ENCODE data around the gene SFI1. TPM values are rescaled to one million over a fixed set of nuclear protein-coding genes. Genes with fewer than 3 reads are reported as not detected.

The SFI1 gene
- total RNA-seq, 1 donor from 2014 or later: 8.8 TPM

DNA sequence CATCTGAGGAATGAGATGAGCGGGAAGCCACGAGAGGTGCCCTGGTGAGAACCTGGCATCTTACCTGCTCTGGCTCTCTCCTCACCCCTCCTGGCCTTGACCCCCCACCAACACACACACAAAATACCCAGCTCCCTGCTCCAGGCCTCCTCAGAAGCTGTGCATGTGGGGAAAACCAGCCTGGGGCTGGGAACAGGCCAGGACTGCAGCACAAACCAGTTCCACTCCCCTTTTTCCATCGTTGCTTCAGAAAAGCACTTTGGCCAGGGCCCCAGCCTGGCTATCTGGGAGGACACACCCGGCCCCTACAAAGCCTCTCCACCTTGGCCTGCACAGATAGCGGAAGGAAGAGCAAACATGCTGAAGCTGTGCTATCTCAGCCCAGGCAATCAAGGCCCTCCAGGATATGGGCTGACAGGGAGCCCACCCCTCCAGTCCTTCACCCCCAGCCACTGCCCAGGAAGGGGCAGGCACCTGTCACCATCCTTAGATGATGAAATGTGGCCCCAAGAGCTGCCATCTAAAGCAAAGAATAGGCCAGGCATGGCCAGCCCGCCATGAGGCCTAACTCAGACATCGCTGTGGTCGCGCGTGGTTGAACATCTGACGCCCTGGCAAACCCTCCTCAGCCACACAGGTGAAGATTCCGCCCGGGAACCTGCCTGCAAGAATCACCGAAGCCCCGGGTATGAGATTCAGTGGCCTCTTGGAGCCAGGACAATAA is 130.3 kb downstream of the SFI1 start:
- intact Hi-C loops (cut with micrococcal nuclease): no loop called here
- ATAC-seq: no peak
- DNase-seq: no peak

DNA sequence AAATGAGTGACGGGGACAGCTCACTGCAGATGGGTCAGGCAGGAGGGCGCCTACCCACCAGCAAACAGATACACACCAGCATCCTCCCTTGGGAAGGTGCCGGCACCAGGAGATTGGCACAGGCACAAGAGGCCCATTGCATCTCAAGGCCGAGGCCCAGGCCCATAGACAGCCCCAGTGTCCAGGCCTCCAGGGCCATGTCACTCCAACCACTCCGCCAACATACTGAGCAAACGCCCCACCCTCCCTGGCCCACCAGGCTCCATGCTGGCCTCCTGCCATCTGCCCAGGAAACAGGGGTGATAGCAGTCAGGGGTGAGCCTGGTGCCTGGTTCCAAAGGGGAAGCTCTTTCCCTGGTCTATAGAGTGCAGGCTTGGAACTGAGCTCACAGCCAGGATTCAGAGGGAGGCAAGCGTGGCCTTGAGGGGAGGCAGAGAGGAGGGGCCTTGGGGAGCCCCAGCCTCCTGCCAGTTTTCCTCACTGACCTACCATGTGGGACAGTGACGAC is 130.9 kb downstream of the SFI1 start:
- intact Hi-C loops (cut with micrococcal nuclease): no loop called here
- no peak for DNase-seq
- no peak for ATAC-seq

DNA sequence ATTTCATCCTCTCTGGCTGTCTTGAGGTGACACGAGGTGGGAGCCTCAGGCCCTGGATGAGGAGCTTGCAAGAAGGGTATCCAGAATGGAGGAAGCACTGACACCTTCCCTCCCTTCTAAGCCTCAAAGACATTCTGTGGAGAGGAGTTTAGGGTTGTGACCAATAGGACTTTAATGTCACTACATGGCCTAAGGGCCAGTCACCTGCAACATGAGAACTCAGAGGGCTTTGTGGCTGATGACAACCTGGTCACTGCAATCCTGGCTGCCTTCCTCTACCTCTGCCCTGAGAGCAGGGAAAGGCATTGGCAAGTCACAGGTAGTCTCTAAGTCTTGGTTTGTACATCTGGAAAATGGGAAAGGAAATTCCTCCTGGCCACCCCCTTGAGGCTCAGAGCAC is 132.0 kb downstream of the SFI1 start:
- intact Hi-C loops (cut with micrococcal nuclease): no loop called here
- ATAC-seq (no peak), DNase-seq (peak; percentile 3)

DNA sequence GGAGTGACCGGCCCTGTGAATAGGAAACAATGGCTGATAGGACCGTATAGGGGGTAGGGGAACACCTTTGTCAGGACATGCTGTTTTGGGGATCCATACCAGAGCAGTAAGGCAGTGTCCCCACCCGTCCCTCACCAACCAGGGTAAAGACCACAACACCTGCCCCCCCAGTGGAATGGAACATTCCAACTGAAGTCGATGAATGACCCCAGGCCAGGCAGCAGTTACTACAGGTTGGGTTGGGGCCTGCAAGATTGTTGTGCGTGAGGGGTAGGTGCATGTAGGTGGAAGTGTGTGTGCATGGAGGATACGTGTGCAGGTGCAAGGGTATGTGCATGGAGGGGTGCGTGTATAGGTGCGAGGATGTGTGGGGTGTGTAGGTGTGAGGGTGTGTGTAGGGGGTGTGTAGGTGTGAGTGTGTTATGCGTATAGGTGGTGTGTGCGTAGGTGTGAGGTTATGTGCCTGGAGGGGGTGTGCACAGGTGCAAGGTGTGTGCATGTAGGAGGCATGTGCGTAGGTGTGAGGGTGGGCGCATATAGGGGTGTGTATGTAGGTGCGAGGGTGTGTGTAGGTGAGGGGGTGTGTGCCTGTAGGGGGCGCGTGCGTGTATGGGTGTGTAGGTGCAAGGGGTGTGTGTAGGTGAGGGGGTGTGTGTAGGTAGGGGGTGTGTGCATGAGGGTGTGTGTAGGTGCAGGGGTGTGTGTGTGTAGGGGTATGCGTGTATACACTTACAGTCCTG is 132.8 kb downstream of the SFI1 start:
- intact Hi-C loops (cut with micrococcal nuclease): no loop called here
- ATAC-seq (no peak), DNase-seq (peak; percentile 29)

DNA sequence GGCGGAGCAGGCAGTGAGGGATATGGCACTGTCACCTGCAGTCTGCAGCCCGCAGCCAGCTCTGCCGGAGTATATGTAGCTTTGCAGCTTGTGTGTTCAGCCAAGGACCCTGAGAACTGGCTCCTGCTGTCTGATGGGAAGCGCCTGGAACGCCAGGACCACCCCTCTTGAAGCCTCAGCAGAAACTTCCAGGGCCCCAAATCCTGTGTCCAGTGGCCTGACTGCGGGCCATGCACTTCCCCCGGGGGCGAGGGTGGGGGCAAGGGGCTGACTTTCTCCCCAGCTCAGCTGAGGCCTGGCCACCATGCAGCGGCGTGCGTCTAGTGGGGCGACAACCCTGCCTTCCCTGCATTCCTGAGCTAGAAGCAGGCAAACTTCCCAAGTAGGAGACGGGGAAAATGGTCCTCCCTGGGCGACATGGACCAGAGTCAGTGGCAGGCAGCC is 133.4 kb downstream of the SFI1 start:
- intact Hi-C loops (cut with micrococcal nuclease): no loop called here
- ATAC-seq: no peak
- DNase-seq: no peak

DNA sequence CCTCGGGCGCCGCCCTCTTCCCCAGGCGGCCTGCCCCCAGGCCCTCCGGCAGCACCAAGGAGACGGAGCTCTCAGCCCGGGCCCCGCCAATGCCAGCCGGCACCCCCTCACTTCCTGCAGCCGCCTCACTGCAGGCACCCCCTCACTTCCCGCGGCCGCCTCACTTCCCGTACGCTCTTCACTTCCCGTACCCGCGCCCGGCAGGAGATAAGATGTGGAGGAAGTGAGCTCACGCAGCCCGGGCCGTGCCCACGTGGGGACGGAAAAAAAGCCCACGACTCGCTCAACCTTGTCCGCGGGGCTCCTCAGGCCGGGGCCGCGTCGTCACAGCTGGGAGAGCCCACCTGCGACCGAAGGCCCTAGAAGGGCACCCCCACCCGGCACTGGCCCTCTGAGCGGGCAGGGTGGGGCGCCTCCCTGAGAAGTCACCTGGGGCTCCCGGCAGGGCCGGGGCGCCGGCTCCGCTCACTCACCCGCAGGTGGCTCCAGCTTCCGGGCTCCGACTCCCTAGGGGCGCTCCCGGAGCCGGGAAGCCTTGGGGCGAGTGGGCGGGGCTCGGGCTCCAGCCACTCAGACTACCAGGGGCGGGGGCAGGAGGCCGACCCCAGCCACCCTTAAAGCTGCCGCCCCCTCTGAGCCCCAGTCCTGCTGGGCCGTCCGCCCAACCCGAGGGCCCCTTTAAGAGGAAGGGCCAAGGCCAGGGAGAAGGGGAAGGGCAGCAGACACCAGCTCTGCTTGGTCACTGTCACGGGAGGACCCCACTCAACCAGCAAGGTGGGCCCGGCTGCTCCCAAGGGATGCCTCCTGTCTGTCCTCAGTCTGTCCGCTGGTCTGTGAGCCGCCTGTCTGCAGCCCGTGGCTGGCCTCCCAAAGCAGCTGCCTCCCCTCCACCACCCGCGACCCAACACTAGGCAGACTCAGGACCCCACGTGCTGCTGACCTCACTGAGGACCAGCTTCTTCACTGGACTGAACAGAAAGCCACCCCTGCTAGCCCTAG is 134.3 kb downstream of the SFI1 start:
- intact Hi-C loops (cut with micrococcal nuclease): no loop called here
- ATAC-seq: peak; percentile 81
- peak; percentile 89 for DNase-seq

DNA sequence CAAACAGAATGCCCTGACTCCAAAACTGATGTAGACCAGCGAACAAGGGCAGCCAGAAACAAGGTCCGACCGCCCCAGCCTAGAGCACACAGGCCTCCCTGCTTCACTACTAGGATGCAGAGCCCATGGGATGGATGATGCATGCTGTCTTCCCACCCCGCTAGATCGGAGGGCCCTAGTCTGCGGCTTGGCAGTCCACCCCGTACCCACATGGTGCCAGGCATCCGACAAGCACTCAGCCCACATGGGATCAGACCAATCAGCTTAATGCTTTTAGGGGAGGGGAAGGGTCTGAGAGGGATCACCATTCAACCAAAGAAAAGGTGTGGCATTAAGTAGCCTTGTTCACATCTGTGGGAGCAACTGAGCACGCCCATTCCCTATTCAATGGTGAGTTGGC is 135.1 kb downstream of the SFI1 start:
- intact Hi-C loops (cut with micrococcal nuclease): no loop called here
- no peak for DNase-seq
- ATAC-seq: no peak

DNA sequence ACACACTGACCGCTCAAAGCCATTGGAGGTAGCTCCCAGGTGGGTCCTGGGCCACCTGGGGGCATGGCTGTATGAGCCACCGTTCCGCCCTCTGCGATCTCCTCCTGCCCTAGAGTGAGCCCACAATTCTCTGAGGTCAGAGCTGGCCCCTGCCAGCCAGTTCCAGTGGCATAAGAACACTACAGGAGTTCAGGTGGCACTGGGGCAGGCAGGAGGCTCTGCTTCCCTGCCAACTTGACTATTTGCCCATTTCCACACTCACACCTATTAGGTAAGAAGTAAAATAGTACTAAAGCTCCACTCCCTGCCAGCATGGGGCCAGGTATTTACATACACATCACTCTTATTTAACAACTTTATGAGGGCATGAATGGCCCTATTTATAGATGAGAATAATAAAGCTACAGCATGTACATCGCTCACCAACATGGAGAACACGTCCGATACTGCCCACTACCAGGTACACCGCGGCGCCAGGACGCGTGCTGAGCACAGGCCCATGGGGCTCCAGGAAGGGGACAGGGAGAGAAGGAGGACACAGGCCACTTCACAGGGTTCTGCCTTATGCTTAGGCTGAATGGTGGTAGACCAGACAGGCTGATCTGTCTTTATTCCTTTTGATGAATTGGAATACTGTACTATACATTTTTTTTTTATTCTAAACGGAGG is 139.4 kb downstream of the SFI1 start:
- no peak for ATAC-seq
- intact Hi-C loops (cut with micrococcal nuclease): no loop called here

DNA sequence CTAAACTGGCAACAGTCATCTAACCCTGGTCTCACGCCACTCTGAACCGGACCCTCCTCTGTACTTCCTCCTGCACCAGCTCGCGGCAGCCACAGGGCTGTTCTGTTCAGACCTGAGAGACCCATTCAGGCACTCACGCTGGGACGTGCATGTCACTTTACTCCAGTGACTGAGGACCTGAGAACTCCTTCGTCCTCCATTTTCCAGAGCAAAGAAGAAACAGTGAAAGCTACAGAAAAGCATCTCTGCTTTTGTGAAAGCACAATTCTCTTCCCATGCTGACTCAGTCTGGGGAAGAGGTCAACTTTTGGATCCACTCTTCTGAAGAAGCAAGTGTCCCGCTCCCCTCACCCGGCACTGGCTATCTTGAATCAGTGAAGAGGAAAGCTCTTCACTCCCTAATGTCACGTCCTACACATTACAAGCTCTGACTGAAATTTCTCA is 141.1 kb downstream of the SFI1 start:
- ATAC-seq (peak; percentile 40), DNase-seq (peak; percentile 58)
- intact Hi-C loops (cut with micrococcal nuclease): no loop called here

More for the DNA sequence above, 139.4 kb downstream of the SFI1 start:
- no peak for DNase-seq

DNA sequence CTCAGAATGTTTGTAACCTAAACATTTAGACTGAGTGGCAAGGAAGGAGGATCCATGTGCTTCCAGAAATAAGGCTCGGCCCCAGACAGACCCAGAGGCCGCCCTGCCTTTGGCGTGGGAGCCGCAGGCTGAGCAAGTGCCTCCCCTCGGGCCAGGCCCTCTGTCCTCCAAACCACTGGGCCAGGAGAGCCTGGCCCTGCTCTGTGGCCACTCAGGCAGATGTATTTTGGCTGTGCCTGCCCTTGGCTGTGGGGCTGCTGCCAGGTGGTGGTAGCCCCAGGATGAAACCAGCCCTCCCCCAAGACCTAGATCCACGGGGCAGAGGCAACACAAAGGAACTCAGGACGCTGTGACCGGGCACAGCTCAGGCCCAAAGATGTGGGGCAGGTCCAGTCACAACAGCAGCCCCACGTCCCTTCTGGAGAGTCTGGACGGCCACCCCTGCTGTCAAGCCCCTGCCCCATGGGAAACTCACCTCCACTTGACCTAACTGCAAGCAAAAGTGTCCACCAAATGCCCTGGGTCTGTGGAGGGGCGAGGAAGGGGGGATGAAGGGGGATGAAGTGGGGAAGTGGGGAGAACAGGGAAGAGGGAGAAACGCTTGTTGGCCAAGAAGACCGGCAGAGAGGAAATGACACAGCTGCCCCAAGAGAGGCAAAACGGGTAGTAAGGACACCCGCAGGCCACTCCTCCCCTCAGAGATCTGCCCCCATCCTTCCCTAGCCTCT is 141.7 kb downstream of the SFI1 start:
- ATAC-seq: peak; percentile 75
- intact Hi-C loops (cut with micrococcal nuclease): no loop called here
- peak; percentile 46 for DNase-seq

DNA sequence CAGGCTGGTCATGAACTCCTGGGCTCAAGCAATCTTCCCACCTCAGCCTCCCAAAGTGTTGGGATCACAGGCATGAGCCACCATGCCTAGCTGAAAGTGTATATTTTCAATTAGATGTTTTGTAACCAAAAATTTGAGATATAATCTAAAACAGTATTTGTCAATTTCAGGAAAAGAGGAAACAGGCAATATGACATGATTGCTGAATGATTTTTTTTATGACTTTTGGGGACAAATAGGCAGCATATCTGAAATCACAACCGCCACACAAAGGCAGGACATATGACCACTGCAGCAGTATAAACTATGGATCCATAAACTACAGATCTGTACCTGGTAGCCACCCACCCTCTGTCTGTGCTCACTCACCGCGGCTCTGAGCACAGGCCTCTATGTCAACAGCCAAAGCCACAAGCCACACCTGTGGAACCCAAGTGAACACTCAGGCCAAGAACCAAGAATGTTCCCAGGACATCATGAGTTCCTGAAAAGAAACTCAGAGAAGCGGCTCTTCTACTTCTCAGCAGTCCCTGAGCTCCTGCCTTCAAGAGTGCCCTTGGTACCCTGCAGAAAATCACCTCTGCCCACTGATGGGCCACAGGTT is 143.2 kb downstream of the SFI1 start:
- ATAC-seq: no peak
- intact Hi-C loops (cut with micrococcal nuclease): no loop called here

DNA sequence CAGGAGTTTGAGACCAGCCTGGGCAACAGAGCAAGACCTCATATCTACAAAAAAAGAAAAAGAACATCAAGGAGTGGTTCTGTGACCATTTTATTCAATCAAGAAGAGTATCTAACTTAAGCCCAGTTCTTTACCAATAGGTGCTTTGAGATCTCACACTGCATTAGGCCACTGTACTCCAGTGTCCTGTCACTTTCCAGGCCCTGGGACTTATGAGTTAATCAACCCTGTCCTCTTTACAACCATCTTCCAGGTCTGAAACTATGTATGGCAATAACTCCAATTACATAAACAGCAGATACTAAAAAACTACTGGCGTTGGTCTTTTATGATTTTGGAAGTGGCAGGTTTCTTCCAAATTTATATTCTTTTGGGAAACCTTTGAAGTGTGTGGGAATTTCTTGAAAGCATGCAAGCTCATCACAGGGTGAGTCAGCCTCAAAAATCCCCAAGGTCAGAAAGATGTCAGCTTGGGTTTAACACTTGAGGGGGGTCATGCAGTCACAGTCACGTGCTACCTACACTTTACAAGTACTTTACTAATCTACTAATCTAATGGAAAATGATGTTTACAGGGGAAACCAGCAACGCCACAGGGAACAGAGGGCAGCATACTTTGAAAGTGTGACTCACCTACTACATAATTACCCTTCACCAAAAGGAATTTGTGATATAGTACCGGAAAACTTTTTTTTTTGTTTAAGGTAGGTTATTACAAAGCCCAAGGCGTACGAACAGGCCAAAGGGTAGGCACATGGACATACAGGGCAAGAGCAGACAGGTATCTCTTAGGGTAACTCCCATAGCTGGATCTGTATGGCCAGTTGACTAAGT is 150.1 kb downstream of the SFI1 start:
- ATAC-seq (no peak), DNase-seq (no peak)
- intact Hi-C loops (cut with micrococcal nuclease): no loop called here

More for the DNA sequence above, 143.2 kb downstream of the SFI1 start:
- DNase-seq: no peak

DNA sequence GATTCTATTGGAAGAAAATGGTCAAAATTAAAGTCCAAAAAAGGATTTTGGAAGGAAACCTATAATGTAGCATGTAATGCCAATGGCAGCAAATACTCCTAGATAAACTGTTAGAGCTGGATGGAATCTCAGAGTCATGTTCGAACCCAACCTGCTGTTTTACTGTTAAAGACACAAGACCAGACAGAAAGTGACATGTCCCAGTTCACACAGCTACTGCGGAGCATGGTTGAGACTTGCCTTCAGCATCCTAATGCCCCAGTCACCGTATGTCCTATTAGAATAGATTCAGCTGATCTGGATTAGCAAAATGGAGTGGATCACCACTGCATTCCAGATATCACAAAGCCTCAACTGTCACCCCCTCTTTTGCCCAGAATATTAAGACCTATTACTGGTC is 150.7 kb downstream of the SFI1 start:
- DNase-seq: no peak
- no peak for ATAC-seq
- intact Hi-C loops (cut with micrococcal nuclease): no loop called here

DNA sequence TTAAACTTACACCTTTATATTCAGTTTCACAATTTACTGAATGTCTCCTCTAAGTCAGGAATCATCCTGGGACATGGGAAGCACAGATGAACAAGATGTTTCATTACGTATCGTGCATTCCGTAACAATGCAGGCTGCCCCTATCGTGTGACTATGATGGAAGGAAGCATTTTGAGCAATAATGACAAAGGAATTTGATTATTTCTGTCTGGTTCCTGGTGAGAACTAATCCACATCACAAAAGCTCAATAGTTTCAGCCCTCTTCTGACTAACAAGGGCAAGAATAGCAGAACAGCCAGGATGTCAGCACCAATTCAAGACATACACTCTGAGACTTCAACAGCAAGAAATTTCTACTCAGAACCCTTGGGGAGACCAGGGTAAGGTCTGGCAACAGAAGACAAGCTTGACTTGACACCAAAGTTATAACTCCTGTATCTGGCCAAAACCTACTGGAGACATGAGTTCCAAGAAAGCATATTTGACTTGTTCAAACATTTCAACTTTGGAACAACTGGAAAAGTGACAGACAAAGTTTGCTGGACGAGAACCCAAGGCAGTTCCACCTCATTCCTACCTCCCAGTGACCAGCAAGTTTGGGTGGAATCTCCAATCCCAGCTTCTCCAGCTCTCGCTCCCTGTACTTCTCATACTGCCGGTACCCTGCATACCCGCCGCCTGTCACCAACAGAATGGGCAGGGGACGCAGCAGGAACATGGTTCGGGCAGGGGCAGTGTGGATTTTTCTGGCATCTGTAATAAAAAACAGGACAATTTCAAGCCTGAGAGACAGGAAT is 151.4 kb downstream of the SFI1 start:
- ATAC-seq: no peak
- no peak for DNase-seq
- intact Hi-C loops (cut with micrococcal nuclease): no loop called here

DNA sequence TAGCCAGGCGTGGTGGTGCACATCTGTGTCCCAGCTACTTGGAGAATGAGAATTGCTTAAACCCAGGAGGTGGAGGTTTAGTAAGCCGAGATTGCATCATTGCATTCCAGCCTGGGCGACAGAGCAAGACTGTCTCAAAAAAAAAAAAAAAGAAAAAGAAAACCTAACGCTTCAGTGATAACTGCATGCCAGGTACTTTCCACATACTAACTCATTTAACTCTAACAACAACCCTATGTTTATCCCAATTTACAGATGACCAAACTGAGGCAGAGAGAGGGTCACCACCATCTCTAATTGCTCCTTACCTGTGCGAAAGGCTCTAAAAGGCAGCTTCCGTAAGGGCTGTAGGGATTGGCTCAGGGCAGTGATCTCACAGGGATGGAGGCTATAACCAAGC is 154.1 kb downstream of the SFI1 start:
- intact Hi-C loops (cut with micrococcal nuclease): no loop called here
- peak; percentile 23 for ATAC-seq
- no peak for DNase-seq

DNA sequence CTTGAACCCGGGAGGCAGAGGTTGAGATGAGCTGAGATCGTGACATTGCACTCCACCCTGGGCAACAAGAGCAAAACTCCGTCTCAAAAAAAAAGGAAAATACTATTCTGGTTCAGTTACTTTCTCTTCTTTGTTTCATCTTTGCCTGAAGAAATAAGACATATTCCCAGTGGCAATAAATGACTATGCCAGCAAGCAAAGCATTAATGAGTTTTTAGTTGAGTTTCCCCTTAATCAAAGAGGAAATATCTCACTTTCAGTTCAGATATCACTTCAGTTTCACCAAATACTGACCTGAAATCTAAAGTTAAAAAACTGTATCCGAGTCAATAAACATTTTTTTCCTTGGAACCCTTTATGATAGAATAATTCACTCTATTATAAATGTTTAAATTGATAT is 155.3 kb downstream of the SFI1 start:
- intact Hi-C loops (cut with micrococcal nuclease): no loop called here
- DNase-seq (no peak), ATAC-seq (no peak)

All from left ventricle myocardium superior (tissue), 1 donor.